Breast epithelium (tissue), 4 donors: ENCODE data around the gene NAALADL1. TPM values are rescaled to one million over a fixed set of nuclear protein-coding genes. Genes with fewer than 3 reads are reported as not detected.

Source experiments
- DNase-seq, 2 donors: peaks; one replicate each; pipeline ENCODE4 v3.0.0-alpha.2; 2019; ENCODE audit warnings: low spot score in 2 of 2
- H3K27ac ChIP-seq, 2 donors: fragments of 200-600 bp; sonication (generic) in 1 of 2; one replicate each; pipeline ENCODE4 v1.5.1; 2016 to 2019; ENCODE audit warnings: mild to moderate bottlenecking in 1 of 2
- H3K27me3 ChIP-seq, 2 donors: fragments of 200-600 bp; sonication (generic) in 1 of 2; one replicate each; pipeline versions ENCODE4 v1.5.1 to v1.6.0; 2017 to 2019; ENCODE audit warnings: control low read depth in 1 of 2, mild to moderate bottlenecking in 1 of 2
- H3K36me3 ChIP-seq: fragments of 200-600 bp; one replicate; pipeline ENCODE4 v1.5.1; 2019
- H3K4me1 ChIP-seq, 2 donors: fragments of 200-600 bp; sonication (generic); one replicate each; pipeline ENCODE4 v1.5.1; 2016 to 2019; ENCODE audit warnings: control low read depth in 1 of 2
- H3K4me3 ChIP-seq, 3 donors: fragments of 200-600 bp; sonication (generic); 1 replicate in 2 of 3; 2 replicates in 1 of 3; pipeline ENCODE4 v1.5.1; 2016 to 2019; ENCODE audit warnings: mild to moderate bottlenecking in 3 of 3, moderate library complexity in 2 of 3
- H3K9me3 ChIP-seq, 2 donors: fragments of 200-600 bp; sonication (generic) in 1 of 2; one replicate each; pipeline ENCODE4 v1.5.1; 2016 to 2019; ENCODE audit warnings: control low read depth in 1 of 2
- CTCF ChIP-seq, 3 donors: fragments of 450-650 bp; IDR thresholded peaks; one replicate each; pipeline ENCODE4 v1.5.1; 2016 to 2017; ENCODE audit warnings: antibody characterized with exemption in 3 of 3, mild to moderate bottlenecking in 3 of 3, moderate library complexity in 3 of 3
- POLR2A ChIP-seq: fragments of 450-650 bp; IDR thresholded peaks from one replicate; pipeline ENCODE4 v1.6.1; 2016; ENCODE audit warnings: antibody characterized with exemption, mild to moderate bottlenecking, moderate library complexity
- POLR2AphosphoS5 ChIP-seq, 3 donors: sonication (generic); formaldehyde crosslinking; IDR thresholded peaks; one replicate each; pipeline ENCODE4 v1.6.1; 2017; ENCODE audit warnings: antibody characterized with exemption in 3 of 3
- intact Hi-C: fragments of 100-400 bp; cut with DNase I; formaldehyde crosslinking; loops from one replicate; pipeline ENCODE4 v1.15.1; 2023; ENCODE audit warnings: low total_unique reads
- total RNA-seq, 3 donors: library from RNA; depleted of rRNA; stranded (reverse); fragments of >200 nt; gene quantifications; one replicate each; pipeline ENCODE4 v1.1.0, GENCODE V29; 2016

Gene NAALADL1
- total RNA-seq, 3 donors from 2014 or later, result 15.5 to 28.8 (median 19.2) TPM

GRCh38 chr11:64996710-64997380, 61.5 kb downstream of the NAALADL1 start, which contains the start of gene BATF2:
Gene BATF2, minus strand, starts transcription at chr11:64996971. Its CDS starts 57 bp downstream, at chr11:64996914.
- no peaks in the 10 kb centered on the region for H3K4me1 ChIP-seq
- H3K9me3 ChIP-seq, result no peaks in the 10 kb centered on the region
- TF ChIP-seq CTCF (IDR thresholded peaks at IDR 0.05), result peak; percentile 11 to 52 (median 26)
- no peak for TF ChIP-seq POLR2AphosphoS5 (IDR thresholded peaks at IDR 0.05)
- no peaks in the 10 kb centered on the region for H3K36me3 ChIP-seq
- H3K27ac ChIP-seq, result peak within 1 kb of the TSS; percentile 64 to 73
- H3K27me3 ChIP-seq, result no peaks in the 10 kb centered on the region
- DNase-seq, result peak; percentile 57
- peak within 1 kb of the TSS; percentile 17 to 65 (median 47) for H3K4me3 ChIP-seq
- intact Hi-C loops, result loop anchor here (10.0 kb wide), 1 partner anchor 52 kb away; no protein-coding TSS in a partner anchor

GRCh38 chr11:64996327-64996709, 62.0 kb downstream of the NAALADL1 start:
- Histone ChIP-seq H3K4me1 (no peaks in the 10 kb centered on the region), H3K4me3 (peak overlapping the region; percentile 17 to 65 (median 47)), H3K27me3 (no peaks in the 10 kb centered on the region), H3K27ac (peak overlapping the region; percentile 64 to 73), H3K36me3 (no peaks in the 10 kb centered on the region), H3K9me3 (no peaks in the 10 kb centered on the region)
- DNase-seq, result no peak
- TF ChIP-seq POLR2A, result no peak
- TF ChIP-seq CTCF (IDR thresholded peaks at IDR 0.05), result no peak
- TF ChIP-seq POLR2AphosphoS5 (IDR thresholded peaks at IDR 0.05), result no peak
- intact Hi-C loops, result loop anchor here (10.0 kb wide), 1 partner anchor 52 kb away; no protein-coding TSS in a partner anchor

Other genes with a start within 250 kb of the NAALADL1 start
- gene MEN1, start 248.0 kb downstream of the NAALADL1 start, total RNA-seq, result 10 to 100 TPM; 11.4 to 19.0 (median 14.8) TPM
- 10 to 100 TPM in 1 of 3 donors, 1 to 10 TPM in 1, not detected in 1; 5.9 to 14.9 TPM for gene CDC42BPG, start 213.9 kb downstream of the NAALADL1 start, total RNA-seq
- 10 to 100 TPM; 26.9 to 45.4 (median 31.2) TPM for gene EHD1, start 179.9 kb downstream of the NAALADL1 start, total RNA-seq
- 10 to 100 TPM; 20.0 to 22.1 (median 21.2) TPM for gene ATG2A, start 141.3 kb downstream of the NAALADL1 start, total RNA-seq
- gene PPP2R5B, start 133.9 kb downstream of the NAALADL1 start, total RNA-seq, result 10 to 100 TPM; 12.8 to 14.0 (median 13.8) TPM
- gene GPHA2, start 122.7 kb downstream of the NAALADL1 start, total RNA-seq, result not detected
- gene MAJIN, start 86.4 kb downstream of the NAALADL1 start, total RNA-seq, result not detected
- gene BATF2, start 61.6 kb downstream of the NAALADL1 start, total RNA-seq, result 1 to 10 TPM in 1 of 3 donors, under 1 TPM in 2; 0.33 to 1.5 (median 0.64) TPM
- gene ARL2, start 44.4 kb downstream of the NAALADL1 start, total RNA-seq, result 100 to 1,000 TPM in 2 of 3 donors, 10 to 100 TPM in 1; 99.8 to 193 (median 154) TPM
- gene SNX15, start 31.1 kb downstream of the NAALADL1 start, total RNA-seq, result 10 to 100 TPM; 17.0 to 22.7 (median 17.1) TPM
- 1 to 10 TPM; 7.5 to 9.2 (median 7.5) TPM for gene SAC3D1, start 17.3 kb downstream of the NAALADL1 start, total RNA-seq
- 1 to 10 TPM in 1 of 3 donors, under 1 TPM in 2; 0.96 to 1.2 (median 0.98) TPM for gene CDCA5, start 25.5 kb upstream of the NAALADL1 start, total RNA-seq
- 10 to 100 TPM; 33.8 to 44.1 (median 44.0) TPM for gene ZFPL1, start 25.7 kb upstream of the NAALADL1 start, total RNA-seq
- gene VPS51, start 37.7 kb upstream of the NAALADL1 start, total RNA-seq, result 100 to 1,000 TPM; 166 to 317 (median 218) TPM
- 100 to 1,000 TPM in 1 of 3 donors, 10 to 100 TPM in 2; 38.8 to 189 (median 44.2) TPM for gene TM7SF2, start 53.3 kb upstream of the NAALADL1 start, total RNA-seq
- gene ZNHIT2, start 59.1 kb upstream of the NAALADL1 start, total RNA-seq, result 10 to 100 TPM; 14.6 to 23.3 (median 20.3) TPM
- 1,000 to 10,000 TPM in 1 of 3 donors, 100 to 1,000 TPM in 2; 786 to 1,230 (median 855) TPM for gene FAU, start 63.6 kb upstream of the NAALADL1 start, total RNA-seq
- 10 to 100 TPM; 66.2 to 92.6 (median 72.8) TPM for gene MRPL49, start 63.8 kb upstream of the NAALADL1 start, total RNA-seq
- gene SYVN1, start 76.0 kb upstream of the NAALADL1 start, total RNA-seq, result 10 to 100 TPM; 25.8 to 31.7 (median 27.2) TPM
- gene SPDYC, start 111.7 kb upstream of the NAALADL1 start, total RNA-seq, result not detected
- 100 to 1,000 TPM; 112 to 167 (median 140) TPM for gene CAPN1, start 123.4 kb upstream of the NAALADL1 start, total RNA-seq
- gene POLA2, start 203.4 kb upstream of the NAALADL1 start, total RNA-seq, result 10 to 100 TPM in 2 of 3 donors, 1 to 10 TPM in 1; 6.4 to 17.9 (median 13.8) TPM